ENCODE results near the gene ETFA. TPM values are rescaled to one million over a fixed set of nuclear protein-coding genes. Genes with fewer than 3 reads are reported as not detected.

Gene ETFA
- polyA plus RNA-seq, 2 of the 4 experiments (the other 2 are of a cell fraction): 243 to 412 TPM

DNA sequence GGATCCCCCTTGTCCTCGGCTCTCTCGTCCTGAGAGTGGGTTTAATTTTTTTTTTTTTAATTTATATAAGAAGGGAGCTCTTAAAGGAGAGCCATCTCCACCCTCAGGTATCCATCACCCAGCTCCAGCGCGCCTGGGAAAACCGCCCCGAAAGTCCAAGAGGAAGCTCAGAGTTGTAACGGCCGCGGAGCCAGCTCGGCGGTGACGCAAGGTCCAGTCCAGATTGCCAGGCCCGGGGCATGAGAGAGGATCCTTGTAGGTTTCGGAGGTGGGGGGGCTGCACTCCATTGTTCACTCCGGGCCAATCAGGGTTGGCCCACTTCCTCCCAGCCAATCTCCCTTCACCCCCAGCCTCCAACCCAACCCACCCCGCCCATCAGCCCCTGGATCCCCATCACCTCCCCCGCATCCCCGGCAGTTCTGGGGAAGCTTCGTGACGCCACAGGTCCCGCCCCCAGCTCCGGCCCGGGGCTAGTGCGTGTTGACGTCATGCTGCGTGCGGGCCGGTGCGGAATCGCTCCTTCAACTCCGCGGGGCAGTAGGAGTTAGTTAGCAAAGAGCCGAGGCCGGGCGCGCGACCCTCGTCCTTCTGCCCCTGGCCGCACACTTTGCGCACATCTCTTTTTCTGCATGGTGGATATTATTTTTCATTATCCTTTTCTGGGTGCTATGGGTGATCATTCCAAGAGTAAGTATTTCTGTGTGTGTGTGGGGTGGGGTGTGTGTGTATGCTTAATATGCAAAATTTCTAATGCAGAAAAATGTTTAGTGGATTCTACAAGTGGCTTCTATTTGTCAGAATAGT, 25.2 kb upstream of the ETFA start, which contains the start of gene ISL2 (continued):
- TF ChIP-seq RCOR1 (IDR thresholded peaks at IDR 0.05; ENCODE audit: low read depth, low read length): no peak

DNA sequence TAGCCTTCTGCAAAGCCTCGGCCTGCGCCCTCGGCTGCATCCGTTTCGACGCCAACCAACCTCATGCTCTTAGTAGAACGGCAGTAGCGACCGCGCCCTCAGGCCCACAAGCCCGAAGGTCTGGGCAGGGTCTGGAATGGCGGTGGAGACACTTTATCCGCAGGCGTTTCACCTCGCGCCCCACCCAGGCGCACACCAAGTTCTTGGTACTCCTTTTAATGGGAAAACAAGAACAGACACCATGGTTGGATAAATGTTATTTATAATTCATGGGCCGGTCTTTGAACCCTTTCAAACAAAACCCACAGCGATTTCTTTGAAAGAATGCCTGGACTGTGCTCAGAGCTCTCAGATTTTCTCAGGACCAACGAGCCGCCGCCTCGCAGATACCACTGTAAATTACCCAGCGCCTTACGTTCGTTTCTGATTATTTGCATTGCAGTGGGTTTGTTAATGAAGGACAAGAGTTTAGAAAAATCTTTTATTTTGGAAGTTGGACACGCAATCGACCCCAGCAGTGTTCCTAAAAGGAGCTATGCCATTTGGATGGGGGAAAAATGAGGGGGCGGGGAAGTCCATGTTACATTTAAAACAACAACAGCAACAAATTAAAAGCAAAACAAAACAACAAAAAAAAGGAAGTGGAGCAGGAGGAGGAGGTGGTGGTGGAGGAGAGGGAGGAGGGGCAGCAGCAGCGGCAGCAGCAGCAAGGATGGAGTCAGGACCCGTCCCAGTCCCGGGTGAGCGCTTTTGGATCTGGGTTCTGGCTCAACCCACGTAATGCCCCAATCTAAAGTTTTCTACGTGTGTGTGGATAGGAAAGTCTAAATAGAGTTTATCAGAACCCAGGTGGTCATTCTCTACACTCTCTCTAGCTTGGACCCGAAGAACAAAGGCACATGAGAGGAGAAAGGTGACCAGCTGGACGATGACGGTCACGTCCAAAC, 24.3 kb upstream of the ETFA start:
- no peak for FAIRE-seq
- DNase-seq (ENCODE audit: low read depth in 1 of 2, low spot score in 1 of 2): peak in 1 of 2 experiments; percentile 81
- WGBS (ENCODE audit: missing lambda C conversion rate): 66% methylated on average over 39 of the region's 39 CpGs
- POLR2A ChIA-PET: interaction anchor here (0.6 to 2.0 kb wide), 16 partner anchors 10 to 1208 kb away, joined by 3 to 61 read pairs (median 4); partner anchors contain the start of genes ETFA, RCN2 and UBE2Q2
- H3K4me1 ChIP-seq: peaks cover 31% of the 10 kb centered on the region
- peak overlapping the region; percentile 87 for H3K4me2 ChIP-seq
- peak; percentile 36 to 52; a peak in 5 of 6 replicates for ATAC-seq
- TF ChIP-seq TFCP2L1 (CRISPR knock-in tag; IDR thresholded peaks at IDR 0.05) (no peak), POLR2A (IDR thresholded peaks at IDR 0.05; ENCODE audit: low read length) (peak; percentile 44; the same call in 1 of the 2 replicates), HOXB13 (CRISPR knock-in tag; IDR thresholded peaks at IDR 0.05; ENCODE audit: low read depth) (no peak), BCL3 (IDR thresholded peaks at IDR 0.05) (0 out of 3 replicates have a peak, but pooled peaks have one; percentile 8), TP53 (CRISPR knock-in tag; IDR thresholded peaks at IDR 0.05) (0 out of 2 replicates have a peak, but pooled peaks have one; percentile 59), GATA3 (IDR thresholded peaks at IDR 0.05; ENCODE audit: borderline replicate concordance) (no peak)
- H3K27ac ChIP-seq: peak overlapping the region; percentile 94 to 97
- H3K4me3 ChIP-seq: peak overlapping the region; percentile 54
- CTCF ChIA-PET: interaction anchor here (0.6 to 5.3 kb wide), 17 partner anchors 12 to 1485 kb away, joined by 3 to 39 read pairs (median 3); no protein-coding TSS in a partner anchor
- no peaks in the 10 kb centered on the region for H3K9me3 ChIP-seq

DNA sequence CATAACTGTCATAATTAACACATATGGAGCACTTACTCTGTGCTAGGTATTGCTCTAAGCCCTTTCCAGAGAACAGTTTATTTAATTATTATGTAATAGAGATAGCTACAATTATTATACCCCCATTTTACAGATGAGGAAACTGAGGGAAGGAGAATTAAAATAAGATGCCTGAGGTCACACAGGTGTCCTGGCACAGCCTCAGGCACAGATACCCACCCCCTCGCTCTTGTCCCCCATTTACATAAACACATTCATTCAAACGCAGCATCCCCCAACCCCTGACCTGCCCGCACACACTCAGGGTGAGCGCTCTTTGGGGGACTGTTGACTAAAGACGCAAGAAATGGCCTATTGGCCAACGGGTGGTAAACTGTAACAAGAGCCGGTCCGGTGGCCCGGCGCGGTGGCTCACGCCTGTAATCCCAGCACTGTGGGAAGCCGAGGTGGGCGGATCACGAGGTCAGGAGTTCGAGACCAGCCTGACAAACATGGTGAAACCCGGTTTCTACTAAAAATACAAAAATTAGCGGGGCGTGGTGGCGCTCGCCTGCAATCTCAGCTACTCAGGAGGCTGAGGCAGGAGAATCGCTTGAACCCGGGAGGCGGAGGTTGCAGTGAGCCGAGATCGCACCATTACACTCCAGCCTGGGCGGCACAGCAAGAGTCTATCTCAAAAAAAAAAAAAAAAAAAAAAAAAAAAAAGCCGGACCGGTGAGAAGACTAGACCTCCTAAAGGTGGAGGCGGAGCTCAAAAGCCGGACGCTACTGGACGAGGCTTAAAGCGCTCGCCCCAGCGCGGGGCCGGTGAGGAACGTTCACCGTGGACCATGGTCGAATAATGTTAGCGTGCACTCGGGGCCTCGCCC, 23.4 kb upstream of the ETFA start:
- DNase-seq (ENCODE audit: low read depth in 1 of 2, low spot score in 1 of 2): no peak
- peak overlapping the region; percentile 94 to 97 for H3K27ac ChIP-seq
- POLR2A ChIA-PET: interaction anchor here (0.5 to 2.0 kb wide), 4 partner anchors 23 to 491 kb away, joined by 4 to 61 read pairs (median 4); partner anchors contain the start of genes ETFA and UBE2Q2
- no peaks in the 10 kb centered on the region for H3K9me3 ChIP-seq
- peaks cover 37% of the 10 kb centered on the region for H3K4me1 ChIP-seq
- 94% methylated on average over 44 of the region's 44 CpGs for WGBS (ENCODE audit: missing lambda C conversion rate)
- H3K4me3 ChIP-seq: no peak overlapping the region
- ATAC-seq: no peak
- CTCF ChIA-PET: interaction anchor here (0.6 to 5.3 kb wide), 27 partner anchors 10 to 532 kb away, joined by 3 to 39 read pairs (median 4); partner anchors contain the start of gene ETFA
- H3K4me2 ChIP-seq: peak overlapping the region; percentile 87
- FAIRE-seq: no peak
- TF ChIP-seq CHD4 (IDR thresholded peaks at IDR 0.05; ENCODE audit: borderline replicate concordance): 0 out of 2 replicates have a peak, but pooled peaks have one; percentile 55
- 0 out of 2 replicates have a peak, but pooled peaks have one; percentile 14 for TF ChIP-seq KDM1A (IDR thresholded peaks at IDR 0.05; ENCODE audit: low read depth)
- no peak for TF ChIP-seq HOXB5 (CRISPR knock-in tag; IDR thresholded peaks at IDR 0.05)

- ATAC-seq: peak; percentile 30 to 50; a peak in 4 of 6 replicates
- POLR2A ChIA-PET: interaction anchor here (0.5 to 1.6 kb wide), 2 partner anchors 22 to 111 kb away, joined by 4 to 5 read pairs; partner anchors contain the start of gene ETFA
- CTCF ChIA-PET: interaction anchor here (0.6 to 5.3 kb wide), 27 partner anchors 11 to 533 kb away, joined by 3 to 39 read pairs (median 4); partner anchors contain the start of gene ETFA
These were observed 22.6 kb upstream of the ETFA start for GRCh38 chr15:76333720-76334437.

More at GRCh38 chr15:76333720-76334437, 22.6 kb upstream of the ETFA start:
- H3K9me3 ChIP-seq: no peaks in the 10 kb centered on the region
- H3K4me3 ChIP-seq: no peak overlapping the region
- TF ChIP-seq, protein P1, sequence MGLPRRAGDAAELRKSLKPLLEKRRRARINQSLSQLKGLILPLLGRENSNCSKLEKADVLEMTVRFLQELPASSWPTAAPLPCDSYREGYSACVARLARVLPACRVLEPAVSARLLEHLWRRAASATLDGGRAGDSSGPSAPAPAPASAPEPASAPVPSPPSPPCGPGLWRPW (IDR thresholded peaks at IDR 0.05): no peak
- TF ChIP-seq RNF2 (IDR thresholded peaks at IDR 0.05; ENCODE audit: borderline replicate concordance, low read depth) (no peak), RAD21 (conservative IDR thresholded peaks at IDR 0.05 in 1 of 2, IDR thresholded peaks at IDR 0.05 in 1 of 2) (peak; percentile 82), FOSB (CRISPR knock-in tag; IDR thresholded peaks at IDR 0.05) (no peak), FOXS1 (CRISPR knock-in tag; IDR thresholded peaks at IDR 0.05) (no peak), TP53 (CRISPR knock-in tag; IDR thresholded peaks at IDR 0.05) (no peak), ZFP36 (IDR thresholded peaks at IDR 0.05; ENCODE audit: borderline replicate concordance, partially characterized antibody) (no peak), POLR2AphosphoS2 (conservative IDR thresholded peaks at IDR 0.05; ENCODE audit: low read length) (no peak), NPAS2 (CRISPR knock-in tag; IDR thresholded peaks at IDR 0.05; ENCODE audit: borderline replicate concordance) (no peak), JUN (IDR thresholded peaks at IDR 0.05) (0 out of 5 replicates have a peak, but pooled peaks of 1 of the 2 experiments have one; percentile 13), SMC3 (IDR thresholded peaks at IDR 0.05) (peak; percentile 88)
- TF ChIP-seq, protein P2, sequence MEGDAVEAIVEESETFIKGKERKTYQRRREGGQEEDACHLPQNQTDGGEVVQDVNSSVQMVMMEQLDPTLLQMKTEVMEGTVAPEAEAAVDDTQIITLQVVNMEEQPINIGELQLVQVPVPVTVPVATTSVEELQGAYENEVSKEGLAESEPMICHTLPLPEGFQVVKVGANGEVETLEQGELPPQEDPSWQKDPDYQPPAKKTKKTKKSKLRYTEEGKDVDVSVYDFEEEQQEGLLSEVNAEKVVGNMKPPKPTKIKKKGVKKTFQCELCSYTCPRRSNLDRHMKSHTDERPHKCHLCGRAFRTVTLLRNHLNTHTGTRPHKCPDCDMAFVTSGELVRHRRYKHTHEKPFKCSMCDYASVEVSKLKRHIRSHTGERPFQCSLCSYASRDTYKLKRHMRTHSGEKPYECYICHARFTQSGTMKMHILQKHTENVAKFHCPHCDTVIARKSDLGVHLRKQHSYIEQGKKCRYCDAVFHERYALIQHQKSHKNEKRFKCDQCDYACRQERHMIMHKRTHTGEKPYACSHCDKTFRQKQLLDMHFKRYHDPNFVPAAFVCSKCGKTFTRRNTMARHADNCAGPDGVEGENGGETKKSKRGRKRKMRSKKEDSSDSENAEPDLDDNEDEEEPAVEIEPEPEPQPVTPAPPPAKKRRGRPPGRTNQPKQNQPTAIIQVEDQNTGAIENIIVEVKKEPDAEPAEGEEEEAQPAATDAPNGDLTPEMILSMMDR (IDR thresholded peaks at IDR 0.05): peak; percentile 70
- FAIRE-seq (no peak), DNase-seq (ENCODE audit: low read depth in 1 of 2, low spot score in 1 of 2) (peak; percentile 75 to 80)
- H3K4me1 ChIP-seq: peaks cover 45% of the 10 kb centered on the region
- H3K4me2 ChIP-seq: peak overlapping the region; percentile 43
- 23% methylated on average over 9 of the region's 9 CpGs for WGBS (ENCODE audit: missing lambda C conversion rate)
- H3K27ac ChIP-seq: peak overlapping the region; percentile 24 to 76

All from A549 (cell line).